HG02943 (cell line): ENCODE results near the gene SMYD3.
"Not testable (repeated sequence)": the region's sequence is repeated elsewhere in the genome, so short reads cannot be mapped to it uniquely, and the experiment has no call there.

Source experiments
- ATAC-seq: cut with Tn5 transposase; IDR thresholded peaks from one replicate; pipeline ENCODE4 v1.9.1; 2021; ENCODE audit warnings: mild to moderate bottlenecking, low read depth, moderate library complexity; ENCODE audit not compliant: unreplicated experiment

Gene SMYD3

DNA sequence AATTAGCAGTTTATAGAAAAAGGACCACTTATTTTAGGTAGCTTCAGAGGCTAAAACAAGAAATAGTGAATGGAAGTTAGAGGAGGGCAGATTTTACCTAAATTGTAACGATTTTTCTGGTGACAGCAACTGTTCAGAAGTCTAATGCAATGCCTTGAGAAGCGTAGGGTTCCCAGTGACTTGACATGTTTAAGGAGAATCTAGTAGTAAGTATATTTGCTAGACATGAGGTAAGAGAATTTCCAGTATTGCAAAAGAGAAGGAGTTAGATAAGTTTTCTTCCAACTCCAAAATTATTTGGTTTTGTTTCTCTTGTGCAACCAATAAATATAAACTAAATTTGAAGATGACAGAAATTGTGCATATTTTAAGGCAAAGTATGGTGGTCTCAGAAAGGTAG, 140.0 kb downstream of the SMYD3 start:
- no peak for ATAC-seq

GRCh38 chr1:246365708-246366107, 141.4 kb downstream of the SMYD3 start:
- ATAC-seq = no peak

- ATAC-seq = no peak
Observed at GRCh38 chr1:246364415-246364941, 142.6 kb downstream of the SMYD3 start.

DNA sequence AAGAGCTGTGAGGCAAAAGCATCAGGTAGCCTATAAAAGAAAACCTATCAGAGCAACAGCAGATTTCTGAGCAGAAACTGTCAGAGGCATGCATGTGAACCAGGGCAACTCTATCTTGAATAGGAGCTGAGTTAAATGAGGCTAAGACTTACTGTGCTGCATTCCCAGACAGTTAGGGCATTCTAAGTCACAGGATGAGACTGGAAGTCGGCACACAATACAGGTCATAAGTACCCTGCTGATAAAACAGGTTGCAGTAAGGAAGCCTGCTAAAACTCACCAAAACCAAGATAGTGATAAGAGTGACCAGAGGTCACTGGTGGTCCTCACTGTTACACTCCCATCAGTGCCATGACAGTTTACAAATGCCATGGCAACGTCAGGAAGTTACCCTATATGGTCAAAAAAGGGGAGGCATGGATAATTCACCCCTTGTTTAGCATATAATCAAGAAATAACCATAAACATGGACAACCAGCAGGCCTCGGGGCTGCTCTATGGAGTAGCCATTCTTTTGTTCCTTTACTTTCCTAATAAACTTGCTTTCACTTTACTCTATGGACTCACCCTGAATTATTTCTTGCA, 150.0 kb downstream of the SMYD3 start:
- not testable (repeated sequence) for ATAC-seq

GRCh38 chr1:246355411-246356230, 151.5 kb downstream of the SMYD3 start:
- no peak for ATAC-seq

DNA sequence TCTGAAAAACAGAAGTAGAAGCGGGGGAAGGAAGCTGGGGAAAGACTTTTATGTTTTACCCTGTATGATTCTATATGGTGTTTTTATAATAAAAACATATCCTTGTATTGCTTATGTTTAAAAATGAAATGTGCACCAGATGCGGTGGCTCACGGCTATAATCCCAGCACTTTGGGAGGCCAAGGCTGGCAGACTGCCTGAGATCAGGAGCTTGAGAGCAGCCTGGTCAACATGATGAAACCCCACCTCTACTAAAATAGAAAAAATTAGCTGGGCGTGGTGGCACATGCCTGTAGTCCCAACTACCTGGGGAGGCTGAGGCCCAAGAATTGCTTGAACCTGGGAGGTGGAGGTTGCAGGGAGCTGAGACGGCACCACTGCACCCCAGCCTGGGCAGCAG, 155.4 kb downstream of the SMYD3 start:
- no peak for ATAC-seq

- no peak for ATAC-seq
Observed at GRCh38 chr1:246350745-246351144, 156.3 kb downstream of the SMYD3 start.

- no peak for ATAC-seq
Observed at GRCh38 chr1:246343937-246344336, 163.1 kb downstream of the SMYD3 start.

DNA sequence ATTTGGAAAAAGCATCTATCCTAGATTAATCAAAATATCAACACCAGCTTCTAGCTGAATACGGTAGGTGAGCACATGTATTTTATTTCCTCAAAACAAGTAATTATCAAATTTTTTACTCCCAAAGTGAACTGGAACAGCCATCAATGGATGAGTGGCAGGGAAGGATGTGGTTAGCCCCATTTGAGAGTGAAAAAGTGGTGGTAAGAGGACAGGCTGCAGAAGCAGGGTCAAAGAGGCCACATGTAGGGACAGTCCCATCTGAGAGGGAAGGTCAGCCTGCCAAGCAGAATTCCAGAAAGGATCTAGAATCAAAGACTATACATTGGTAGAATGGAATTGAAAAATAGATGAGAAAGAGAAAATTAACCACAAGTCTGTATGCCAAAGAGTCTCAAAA, 163.8 kb downstream of the SMYD3 start:
- no peak for ATAC-seq

- ATAC-seq = no peak
Observed at GRCh38 chr1:246338546-246338945, 168.5 kb downstream of the SMYD3 start.

- no peak for ATAC-seq
Observed at GRCh38 chr1:246338098-246338497, 169.0 kb downstream of the SMYD3 start.

GRCh38 chr1:246335151-246335550, 171.9 kb downstream of the SMYD3 start:
- no peak for ATAC-seq

DNA sequence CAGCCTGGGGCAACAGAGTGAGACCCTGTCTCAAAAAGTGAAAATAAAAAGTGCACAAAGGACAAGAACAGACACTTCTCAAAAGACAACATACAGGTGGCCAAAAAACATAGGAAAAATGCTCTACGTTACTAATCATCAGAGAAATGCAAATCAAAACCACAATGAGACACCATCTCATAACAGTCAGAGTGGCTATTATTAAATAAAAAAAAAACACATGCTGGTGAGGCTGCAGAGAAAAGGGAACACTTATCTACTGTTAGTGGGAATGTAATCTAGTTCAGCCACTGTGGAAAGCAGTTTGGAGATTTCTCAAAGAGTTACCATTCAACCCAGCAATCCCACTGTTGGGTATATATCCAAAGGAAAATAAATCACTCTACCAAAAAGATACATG, 173.2 kb downstream of the SMYD3 start:
- no peak for ATAC-seq

GRCh38 chr1:246332078-246332477, 175.0 kb downstream of the SMYD3 start:
- no peak for ATAC-seq

GRCh38 chr1:246329900-246330299, 177.2 kb downstream of the SMYD3 start:
- peak; percentile 93 for ATAC-seq

DNA sequence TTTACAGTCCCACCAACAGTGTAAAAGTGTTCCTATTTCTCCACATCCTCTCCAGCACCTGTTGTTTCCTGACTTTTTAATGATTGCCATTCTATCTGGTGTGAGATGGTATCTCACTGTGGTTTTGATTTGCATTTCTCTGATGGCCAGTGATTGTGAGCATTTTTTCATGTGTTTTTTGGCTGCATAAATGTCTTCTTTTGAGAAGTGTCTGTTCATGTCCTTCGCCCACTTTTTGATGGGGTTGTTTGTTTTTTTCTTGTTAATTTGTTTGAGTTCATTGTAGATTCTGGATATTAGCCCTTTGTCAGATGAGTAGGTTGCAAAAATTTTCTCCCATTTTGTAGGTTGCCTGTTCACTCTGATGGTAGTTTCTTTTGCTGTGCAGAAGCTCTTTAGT, 177.8 kb downstream of the SMYD3 start:
- ATAC-seq = not testable (repeated sequence)

DNA sequence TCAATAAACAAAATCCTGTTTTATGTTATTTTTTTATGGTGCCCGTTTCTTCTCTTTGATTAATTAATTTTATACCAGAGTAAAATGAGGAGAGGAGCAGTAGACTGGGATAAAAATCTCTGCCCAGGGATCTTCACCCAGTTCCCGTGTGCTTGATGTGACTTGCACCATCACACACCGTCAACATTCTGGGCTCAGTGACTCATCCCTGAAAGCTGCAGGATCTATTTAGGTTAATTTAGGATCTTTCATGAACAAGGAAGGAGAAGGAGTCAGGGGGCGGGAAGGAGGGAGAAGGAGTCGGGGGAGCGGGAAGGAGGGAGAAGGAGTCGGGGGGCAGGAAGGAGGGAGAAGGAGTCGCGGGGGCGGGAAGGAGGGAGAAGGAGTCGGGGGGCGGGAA, 182.4 kb downstream of the SMYD3 start:
- no peak for ATAC-seq

DNA sequence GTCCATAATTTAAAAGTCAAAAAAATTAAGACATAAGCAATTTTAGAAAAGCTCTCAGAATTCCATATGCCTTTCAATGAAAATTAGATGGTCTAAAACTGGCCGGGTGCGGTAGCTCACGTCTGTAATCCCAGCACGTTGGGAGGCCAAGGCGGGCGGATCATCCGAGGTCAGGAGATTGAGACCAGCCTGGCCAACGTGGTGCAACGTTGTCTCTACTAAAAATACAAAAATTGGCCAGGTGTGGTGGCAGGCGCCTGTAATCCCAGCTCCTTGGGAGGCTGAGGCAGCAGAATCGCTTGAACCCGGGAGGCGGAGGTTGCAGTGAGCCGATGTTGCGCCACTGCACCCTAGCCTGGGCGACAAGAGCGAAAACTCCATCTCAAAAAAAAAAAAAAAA, 183.0 kb downstream of the SMYD3 start:
- not testable (repeated sequence) for ATAC-seq

DNA sequence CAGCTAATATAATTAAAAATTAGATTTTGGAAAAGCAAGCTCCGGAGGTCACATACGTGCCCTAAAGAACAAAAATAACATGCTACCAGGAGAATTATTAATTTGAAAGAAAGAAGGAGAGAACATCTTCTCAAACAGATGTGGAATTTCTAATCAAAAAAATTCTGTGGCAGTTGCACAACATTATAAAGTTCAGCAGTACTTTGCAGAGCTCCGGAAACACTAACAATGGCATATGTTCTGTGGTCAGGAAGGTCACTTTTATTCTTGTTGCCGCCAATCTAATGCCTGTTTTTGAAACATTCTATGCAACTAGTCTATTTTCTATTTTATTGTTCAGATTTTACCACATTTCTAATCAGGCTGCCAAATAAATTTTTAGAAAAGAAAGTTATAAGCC, 186.8 kb downstream of the SMYD3 start:
- no peak for ATAC-seq

GRCh38 chr1:246319083-246319714, 187.9 kb downstream of the SMYD3 start:
- ATAC-seq = no peak

GRCh38 chr1:246318622-246319021, 188.5 kb downstream of the SMYD3 start:
- no peak for ATAC-seq

DNA sequence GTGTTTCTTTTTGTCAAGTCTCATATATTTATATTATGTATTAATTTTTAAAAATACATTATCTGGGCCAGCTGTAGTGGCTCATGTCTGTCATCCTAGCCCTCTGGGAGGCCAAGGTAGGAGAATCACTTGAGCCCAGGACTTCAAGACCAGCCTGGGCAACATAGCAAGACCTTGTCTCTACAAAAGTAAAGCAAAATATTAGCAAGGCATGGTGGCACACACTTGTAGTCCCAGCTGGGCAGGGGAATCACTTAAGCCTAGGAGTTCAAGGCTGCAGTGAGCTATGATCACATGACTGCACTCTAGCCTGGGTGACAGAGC, 189.1 kb downstream of the SMYD3 start:
- no peak for ATAC-seq
